K562 (cell line): Measurements from ENCODE around the gene ORC3. TPM values are rescaled to one million over a fixed set of nuclear protein-coding genes. Genes with fewer than 3 reads are reported as not detected.

ENCODE experiments used
- ATAC-seq: fragments of 200-7000 bp; cut with Tn5 transposase; 3 replicates; pipeline ENCODE4 v1.9.1; 2020; ENCODE audit warnings: moderate library complexity
- BruUV-seq: library from RNA; stranded (reverse); fragments of 400-500 nt; replicated peaks from 2 replicates; lab custom pipeline; 2021; lab: Mats Ljungman, UMichigan
- CTCF ChIA-PET: fragments of 300-600 bp; formaldehyde crosslinking; extraction: SDS; loops from one replicate; lab custom pipeline; 2021; ENCODE audit warnings: low intra/inter-chr PET ratio; lab: Yijun Ruan, JAX
- POLR2A ChIA-PET: fragments of 300-600, 350-650 bp; sonication (Branson Sonifier 250); formaldehyde crosslinking; extraction: SDS; loops from one replicate; lab custom pipeline; 2021; ENCODE audit warnings: antibody characterized with exemption, inconsistent platforms; lab: Yijun Ruan, JAX
- DNase-seq, 4 experiments: peaks; one replicate each; pipeline versions ENCODE4 v3.0.0 to v3.0.0-alpha.2; 2011 to 2018; ENCODE audit warnings: low spot score in 3 of 4, mixed read lengths in 3 of 4; ENCODE audit errors: extremely low read depth in 1 of 4
- FAIRE-seq: peaks from 2 replicates; lab custom pipeline; 2011; peaks lifted over from hg19 to GRCh38; lab: Jason Lieb, UNC
- H2AFZ ChIP-seq: 2 replicates; pipeline ENCODE4 v1.6.0; 2011; ENCODE audit warnings: low read depth, low read length, control low read depth, inconsistent platforms
- H3K27ac ChIP-seq: fragments of 200-600 bp; 3 replicates; pipeline ENCODE4 v1.8.0; 2011; ENCODE audit warnings: low read depth, mild to moderate bottlenecking, control low read depth, inconsistent platforms, low read length, moderate library complexity, mixed read lengths; ENCODE audit errors: extremely low read depth
- H3K27me3 ChIP-seq, 2 experiments: fragments of 300-600 bp in 1 of 2; 2 replicates in 1 of 2; 3 replicates in 1 of 2; pipeline versions ENCODE4 v1.6.0 to v1.8.0; 2011; ENCODE audit warnings: inconsistent platforms in 2 of 2, low read length in 2 of 2, mild to moderate bottlenecking in 1 of 2, mixed read lengths in 1 of 2, moderate library complexity in 1 of 2; ENCODE audit not compliant: control insufficient read depth in 2 of 2, insufficient read depth in 2 of 2
- H3K36me3 ChIP-seq: fragments of 300-600 bp; 3 replicates; pipeline ENCODE4 v1.8.0; 2011; ENCODE audit warnings: mild to moderate bottlenecking, low read length, inconsistent platforms; ENCODE audit not compliant: control insufficient read depth, insufficient read depth
- H3K4me1 ChIP-seq, 2 experiments: fragments of 200-600 bp in 1 of 2; replicated peaks in 1 of 2; 2 replicates in 1 of 2; 3 replicates in 1 of 2; pipeline versions ENCODE4 v1.5.1 to v1.8.0; 2011; ENCODE audit warnings: inconsistent platforms in 2 of 2, low read length in 2 of 2, mild to moderate bottlenecking in 1 of 2, mixed read lengths in 1 of 2, moderate library complexity in 1 of 2; ENCODE audit not compliant: control insufficient read depth in 2 of 2, insufficient read depth in 2 of 2
- H3K4me2 ChIP-seq: 2 replicates; pipeline ENCODE4 v1.6.1; 2011; ENCODE audit warnings: low read length, control low read depth, inconsistent platforms, mixed read lengths; ENCODE audit not compliant: insufficient read depth
- H3K4me3 ChIP-seq: fragments of 200-600 bp; sonication (generic), shearing (Covaris generic); 2 replicates; pipeline ENCODE4 v1.5.1; 2016; ENCODE audit warnings: control low read depth, inconsistent platforms
- H3K79me2 ChIP-seq: fragments of 200-600 bp; 3 replicates; pipeline ENCODE4 v1.8.0; 2011; ENCODE audit warnings: low read length, inconsistent platforms; ENCODE audit not compliant: control insufficient read depth, insufficient read depth
- H3K9ac ChIP-seq, 2 experiments: 2 replicates each; pipeline versions ENCODE4 v1.6.0 to v1.6.1; 2011; ENCODE audit warnings: low read depth in 2 of 2, low read length in 2 of 2, control low read depth in 1 of 2, inconsistent platforms in 1 of 2, mild to moderate bottlenecking in 1 of 2, mixed read lengths in 1 of 2; ENCODE audit not compliant: insufficient read depth in 1 of 2
- H3K9me1 ChIP-seq: one replicate; pipeline ENCODE4 v1.6.0; 2011; ENCODE audit warnings: inconsistent platforms, mild to moderate bottlenecking, low read length, moderate library complexity; ENCODE audit not compliant: control insufficient read depth, insufficient read depth
- H3K9me3 ChIP-seq: replicated peaks from 2 replicates; pipeline ENCODE4 v1.5.1; 2011; ENCODE audit warnings: low read depth, low read length, inconsistent platforms; ENCODE audit not compliant: control insufficient read depth, insufficient read depth
- H4K20me1 ChIP-seq: replicated peaks from 2 replicates; pipeline ENCODE4 v1.6.1; 2011; ENCODE audit warnings: low read length, inconsistent platforms, mixed read lengths; ENCODE audit not compliant: control insufficient read depth, insufficient read depth
- ARID1B ChIP-seq: fragments of 450-650 bp; IDR thresholded peaks from 2 replicates; pipeline ENCODE4 v1.6.1; 2016; ENCODE audit warnings: antibody characterized with exemption, mild to moderate bottlenecking, inconsistent platforms
- BACH1 ChIP-seq: fragments of 200-800 bp; sonication (Bioruptor generic); IDR thresholded peaks from 2 replicates; pipeline ENCODE4 v1.6.1; 2016; ENCODE audit warnings: missing genetic modification characterization, missing compliant biosample characterization
- C11orf30 ChIP-seq: fragments of 450-650 bp; IDR thresholded peaks from 2 replicates; pipeline ENCODE4 v1.6.1; 2016; ENCODE audit warnings: low read depth, mild to moderate bottlenecking
- CHD1 ChIP-seq: fragments of 200-600 bp; sonication (generic); IDR thresholded peaks from one replicate; pipeline ENCODE4 v1.6.1; 2012; ENCODE audit warnings: mild to moderate bottlenecking, moderate library complexity, low read length, inconsistent platforms
- EP300 ChIP-seq: IDR thresholded peaks from 2 replicates; pipeline ENCODE4 v1.6.1; 2012; ENCODE audit warnings: low read length, improper control_type of control experiment
- EP400 ChIP-seq: fragments of 450-650 bp; IDR thresholded peaks from 2 replicates; pipeline ENCODE4 v1.6.1; 2017; ENCODE audit warnings: antibody characterized with exemption, mild to moderate bottlenecking, moderate library complexity
- MAFF ChIP-seq: IDR thresholded peaks from 2 replicates; pipeline ENCODE4 v1.6.1; 2012; ENCODE audit warnings: low read length, improper control_type of control experiment
- MAFG ChIP-seq: fragments of 450-650 bp; conservative IDR thresholded peaks from 2 replicates; pipeline ENCODE4 v1.6.1; 2016; ENCODE audit warnings: missing genetic modification characterization, missing compliant biosample characterization
- MAFK ChIP-seq: IDR thresholded peaks from 2 replicates; pipeline ENCODE4 v1.6.1; 2011; ENCODE audit warnings: low read length, improper control_type of control experiment
- MEF2D ChIP-seq: conservative IDR thresholded peaks from 2 replicates; pipeline ENCODE4 v1.6.1; 2016; ENCODE audit warnings: low read depth, missing genetic modification characterization, missing compliant biosample characterization
- NELFE ChIP-seq: IDR thresholded peaks from 2 replicates; pipeline ENCODE4 v1.6.1; 2011; ENCODE audit warnings: mild to moderate bottlenecking; ENCODE audit not compliant: insufficient read depth, insufficient read length
- NFE2 ChIP-seq: IDR thresholded peaks from 2 replicates; pipeline ENCODE4 v1.6.1; 2014; ENCODE audit warnings: antibody characterized with exemption, low read depth
- NFE2L1 ChIP-seq: fragments of 450-650 bp; IDR thresholded peaks from 2 replicates; pipeline ENCODE4 v1.6.1; 2016; ENCODE audit warnings: missing genetic modification characterization, low read depth, mild to moderate bottlenecking, missing compliant biosample characterization, moderate library complexity, borderline replicate concordance
- NFXL1 ChIP-seq: fragments of 450-650 bp; formaldehyde crosslinking; IDR thresholded peaks from 2 replicates; pipeline ENCODE4 v1.4.0; 2021; ENCODE audit warnings: mild to moderate bottlenecking
- RFX1 ChIP-seq: fragments of 450-650 bp; IDR thresholded peaks from 2 replicates; pipeline ENCODE4 v1.6.1; 2016; ENCODE audit warnings: mild to moderate bottlenecking, moderate library complexity
- ZNF134 ChIP-seq: fragments of 250-450 bp; sonication (Bioruptor Pico); conservative IDR thresholded peaks from 2 replicates; pipeline ENCODE4 v1.4.0; 2020
- ZNF316 ChIP-seq: fragments of 450-650 bp; IDR thresholded peaks from 2 replicates; pipeline ENCODE4 v1.6.1; 2016
- in situ Hi-C: fragments of 300-500 bp; cut with MboI; formaldehyde crosslinking; loops from 4 replicates; pipeline ENCODE4 v1.15.0; 2018; ENCODE audit warnings: inconsistent platforms, mixed read lengths
- intact Hi-C: fragments of 100-400 bp; cut with micrococcal nuclease; formaldehyde crosslinking; loops from 2 replicates; pipeline ENCODE4 v1.14.2; 2022
- polyA plus RNA-seq, 8 experiments: library from polyadenylated mRNA; depleted of rRNA in 4 of 8; stranded (reverse) in 5 of 8; unstranded in 3 of 8; fragments of >200 nt; fragmentation: Nextera tagmentation in 2 of 8; fragmentation: Illumina TruSeq in 1 of 8; extraction: Ambion mirVana in 2 of 8; extraction: Trizol in 1 of 8; gene quantifications; 2 replicates each; pipeline versions ENCODE4 v1.2.1 to v1.2.3, GENCODE V29; 2011 to 2014; ENCODE audit warnings: inconsistent platforms in 1 of 8, missing spikeins in 1 of 8
- total RNA-seq, 7 experiments: library from RNA; depleted of rRNA in 6 of 7; stranded (reverse); fragments of >200 nt in 6 of 7; fragmentation: Illumina TruSeq in 2 of 7; extraction: Trizol in 2 of 7; gene quantifications; 2 replicates each; pipeline versions ENCODE4 v1.2.1 to v1.2.3, GENCODE V29; 2011 to 2021; ENCODE audit warnings: low replicate concordance in 1 of 7
- TF ChIP-seq, protein P1 (sequence below): fragments of 450-650 bp; IDR thresholded peaks from 2 replicates; pipeline ENCODE4 v1.6.1; 2017; ENCODE audit warnings: antibody characterized with exemption, mild to moderate bottlenecking
- TF ChIP-seq, protein P2 (sequence below): sonication (generic); formaldehyde crosslinking; IDR thresholded peaks from 2 replicates; pipeline ENCODE4 v1.8.1; 2023; ENCODE audit warnings: mild to moderate bottlenecking, missing genetic modification reagents

Gene ORC3
- total and polyA plus RNA-seq, 9 of the 15 experiments (the other 6 are each of a cell fraction or from before 2014, with no cell fraction given) = 28.8 to 159 (median 74.8) TPM

DNA sequence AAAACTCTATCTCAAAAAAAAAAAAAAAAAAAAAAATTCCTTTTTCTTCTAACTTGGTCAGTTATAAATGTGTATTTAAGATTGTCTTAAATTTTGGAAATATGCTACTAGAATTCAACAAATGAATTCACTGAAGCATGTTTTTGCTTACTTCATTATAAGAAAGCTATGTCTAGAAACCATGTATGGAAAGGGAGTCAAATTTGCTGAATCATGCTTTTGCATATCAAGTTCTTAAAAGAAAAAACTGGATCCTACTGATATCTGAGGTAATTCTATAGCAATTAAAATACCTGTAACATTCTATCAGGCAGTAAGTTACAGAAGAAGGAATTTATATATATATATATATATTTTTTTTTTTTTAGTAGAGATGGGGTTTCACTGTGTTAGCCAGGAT is 84.4 kb downstream of the ORC3 start:
- peak in 2 of 4 experiments; percentile 12 to 18 for DNase-seq
- ChIA-PET POLR2A (interaction anchor here (1.0 to 2.0 kb wide), 3 partner anchors 10 to 24 kb away, joined by 5 to 10 read pairs (median 9); no protein-coding TSS in a partner anchor), CTCF (no interaction called here)
- Histone ChIP-seq H3K4me1 (0 out of 5 replicates have a peak, but pooled peaks cover 0 to 2% of the 10 kb centered on the region in 2 experiments), H3K36me3 (peaks cover 72% of the 10 kb centered on the region), H3K9ac (no peak overlapping the region), H2AFZ (no peak overlapping the region), H3K4me2 (no peak overlapping the region), H3K27ac (peak overlapping the region; percentile 28; the same call in 1 of the 3 replicates), H3K27me3 (no peaks in the 10 kb centered on the region), H3K9me3 (no peaks in the 10 kb centered on the region), H4K20me1 (0 out of 2 replicates have a peak, but pooled peaks cover 3% of the 10 kb centered on the region), H3K4me3 (no peak overlapping the region), H3K79me2 (no peaks in the 10 kb centered on the region; the same call in 2 of the 3 replicates), H3K9me1 (no peaks in the 10 kb centered on the region)
- no peak for FAIRE-seq
- intact Hi-C loops = no loop called here
- in situ Hi-C loops = no loop called here
- ATAC-seq = no peak
- TF ChIP-seq NELFE (no peak), NFE2 (peak; percentile 91), NFXL1 (CRISPR knock-in tag) (no peak), MAFF (peak; percentile 98), CHD1 (no peak), C11orf30 (peak; percentile 98), ZNF134 (no peak), EP400 (peak; percentile 17; the same call in 1 of the 2 replicates), MAFK (peak; percentile 96), NFE2L1 (tag) (peak; percentile 84), RFX1 (0 out of 2 replicates have a peak, but pooled peaks have one; percentile 11), BACH1 (tag) (peak; percentile 64; the same call in 1 of the 2 replicates), ARID1B (peak; percentile 51), ZNF316 (peak; percentile 99), MEF2D (no peak), MAFG (tag) (peak; percentile 97), EP300 (0 out of 2 replicates have a peak, but pooled peaks have one; percentile 10)
- TF ChIP-seq, protein P1, sequence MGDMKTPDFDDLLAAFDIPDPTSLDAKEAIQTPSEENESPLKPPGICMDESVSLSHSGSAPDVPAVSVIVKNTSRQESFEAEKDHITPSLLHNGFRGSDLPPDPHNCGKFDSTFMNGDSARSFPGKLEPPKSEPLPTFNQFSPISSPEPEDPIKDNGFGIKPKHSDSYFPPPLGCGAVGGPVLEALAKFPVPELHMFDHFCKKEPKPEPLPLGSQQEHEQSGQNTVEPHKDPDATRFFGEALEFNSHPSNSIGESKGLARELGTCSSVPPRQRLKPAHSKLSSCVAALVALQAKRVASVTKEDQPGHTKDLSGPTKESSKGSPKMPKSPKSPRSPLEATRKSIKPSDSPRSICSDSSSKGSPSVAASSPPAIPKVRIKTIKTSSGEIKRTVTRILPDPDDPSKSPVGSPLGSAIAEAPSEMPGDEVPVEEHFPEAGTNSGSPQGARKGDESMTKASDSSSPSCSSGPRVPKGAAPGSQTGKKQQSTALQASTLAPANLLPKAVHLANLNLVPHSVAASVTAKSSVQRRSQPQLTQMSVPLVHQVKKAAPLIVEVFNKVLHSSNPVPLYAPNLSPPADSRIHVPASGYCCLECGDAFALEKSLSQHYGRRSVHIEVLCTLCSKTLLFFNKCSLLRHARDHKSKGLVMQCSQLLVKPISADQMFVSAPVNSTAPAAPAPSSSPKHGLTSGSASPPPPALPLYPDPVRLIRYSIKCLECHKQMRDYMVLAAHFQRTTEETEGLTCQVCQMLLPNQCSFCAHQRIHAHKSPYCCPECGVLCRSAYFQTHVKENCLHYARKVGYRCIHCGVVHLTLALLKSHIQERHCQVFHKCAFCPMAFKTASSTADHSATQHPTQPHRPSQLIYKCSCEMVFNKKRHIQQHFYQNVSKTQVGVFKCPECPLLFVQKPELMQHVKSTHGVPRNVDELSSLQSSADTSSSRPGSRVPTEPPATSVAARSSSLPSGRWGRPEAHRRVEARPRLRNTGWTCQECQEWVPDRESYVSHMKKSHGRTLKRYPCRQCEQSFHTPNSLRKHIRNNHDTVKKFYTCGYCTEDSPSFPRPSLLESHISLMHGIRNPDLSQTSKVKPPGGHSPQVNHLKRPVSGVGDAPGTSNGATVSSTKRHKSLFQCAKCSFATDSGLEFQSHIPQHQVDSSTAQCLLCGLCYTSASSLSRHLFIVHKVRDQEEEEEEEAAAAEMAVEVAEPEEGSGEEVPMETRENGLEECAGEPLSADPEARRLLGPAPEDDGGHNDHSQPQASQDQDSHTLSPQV = peak; percentile 34; the same call in 1 of the 2 replicates
- TF ChIP-seq, protein P2, sequence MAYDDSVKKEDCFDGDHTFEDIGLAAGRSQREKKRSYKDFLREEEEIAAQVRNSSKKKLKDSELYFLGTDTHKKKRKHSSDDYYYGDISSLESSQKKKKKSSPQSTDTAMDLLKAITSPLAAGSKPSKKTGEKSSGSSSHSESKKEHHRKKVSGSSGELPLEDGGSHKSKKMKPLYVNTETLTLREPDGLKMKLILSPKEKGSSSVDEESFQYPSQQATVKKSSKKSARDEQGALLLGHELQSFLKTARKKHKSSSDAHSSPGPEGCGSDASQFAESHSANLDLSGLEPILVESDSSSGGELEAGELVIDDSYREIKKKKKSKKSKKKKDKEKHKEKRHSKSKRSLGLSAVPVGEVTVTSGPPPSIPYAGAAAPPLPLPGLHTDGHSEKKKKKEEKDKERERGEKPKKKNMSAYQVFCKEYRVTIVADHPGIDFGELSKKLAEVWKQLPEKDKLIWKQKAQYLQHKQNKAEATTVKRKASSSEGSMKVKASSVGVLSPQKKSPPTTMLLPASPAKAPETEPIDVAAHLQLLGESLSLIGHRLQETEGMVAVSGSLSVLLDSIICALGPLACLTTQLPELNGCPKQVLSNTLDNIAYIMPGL (CRISPR knock-in tag) = no peak
- no TSS peak for BruUV-seq
